Activated gamma-delta T cell (primary cell): ENCODE measurements around the gene NPC1L1.
"Not testable (repeated sequence)": the region's sequence is repeated elsewhere in the genome, so short reads cannot be mapped to it uniquely, and the experiment has no call there.

Source experiments
- DNase-seq: peaks from one replicate; lab custom pipeline; 2025; lab: John Stamatoyannopoulos, UW

NPC1L1 gene

DNA sequence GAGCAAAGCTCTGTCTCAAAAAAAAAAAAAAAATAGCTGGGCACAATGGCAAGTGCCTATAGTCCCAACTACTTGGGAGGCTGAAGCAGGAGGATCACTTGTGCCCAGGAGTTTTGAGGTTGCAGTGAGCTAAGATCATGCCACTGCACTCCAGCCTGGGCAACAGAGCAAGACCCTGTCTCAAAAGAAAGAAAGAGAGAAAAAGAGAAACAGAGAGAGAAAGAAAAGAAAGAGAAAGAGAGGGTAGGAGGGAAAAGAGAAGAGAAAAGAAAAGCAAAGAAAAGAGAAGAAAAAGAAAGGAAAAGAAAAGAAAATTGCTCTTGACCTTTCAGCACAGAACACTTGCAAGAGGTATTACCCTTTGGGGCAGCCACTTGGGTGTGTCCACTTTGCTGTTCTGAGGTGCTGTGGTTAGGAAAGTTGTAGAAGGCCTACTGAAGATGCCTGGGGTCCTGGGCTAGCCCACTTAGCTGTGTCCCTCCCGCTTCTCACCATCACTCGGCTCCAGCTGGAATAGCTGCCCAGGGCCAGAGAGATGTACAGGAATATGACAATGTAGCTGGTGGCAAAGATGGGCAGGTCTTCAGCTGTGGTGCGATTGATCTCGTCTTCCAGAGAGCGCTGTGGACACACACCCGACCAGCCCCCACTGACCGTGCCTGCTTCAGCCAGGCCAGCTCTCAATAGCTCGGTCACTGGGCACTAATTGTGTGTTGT is 5.6 kb downstream of the NPC1L1 start:
- DNase-seq: no peak

DNA sequence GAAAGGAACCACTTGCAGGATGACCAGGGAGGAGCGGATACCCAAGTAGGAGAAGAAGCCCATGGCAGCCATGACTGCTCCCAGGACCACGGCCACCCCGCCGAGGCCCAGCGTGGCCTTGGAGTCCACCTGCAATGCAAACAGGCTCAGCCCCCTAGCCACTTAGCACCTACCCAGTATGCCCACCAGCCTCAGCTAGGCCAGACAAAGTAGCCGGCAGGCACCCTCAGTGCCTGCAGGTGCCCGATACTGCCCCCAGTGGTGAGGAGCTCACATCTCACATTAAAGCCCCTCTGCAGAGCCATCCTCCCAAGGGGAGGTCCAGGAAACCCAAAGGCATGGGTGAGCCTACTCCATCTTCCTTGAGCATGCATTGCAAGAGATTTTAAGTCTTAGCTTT is 6.6 kb downstream of the NPC1L1 start:
- no peak for DNase-seq

GRCh38 chr7:44534087-44534486 is 7.0 kb downstream of the NPC1L1 start:
- no peak for DNase-seq

DNA sequence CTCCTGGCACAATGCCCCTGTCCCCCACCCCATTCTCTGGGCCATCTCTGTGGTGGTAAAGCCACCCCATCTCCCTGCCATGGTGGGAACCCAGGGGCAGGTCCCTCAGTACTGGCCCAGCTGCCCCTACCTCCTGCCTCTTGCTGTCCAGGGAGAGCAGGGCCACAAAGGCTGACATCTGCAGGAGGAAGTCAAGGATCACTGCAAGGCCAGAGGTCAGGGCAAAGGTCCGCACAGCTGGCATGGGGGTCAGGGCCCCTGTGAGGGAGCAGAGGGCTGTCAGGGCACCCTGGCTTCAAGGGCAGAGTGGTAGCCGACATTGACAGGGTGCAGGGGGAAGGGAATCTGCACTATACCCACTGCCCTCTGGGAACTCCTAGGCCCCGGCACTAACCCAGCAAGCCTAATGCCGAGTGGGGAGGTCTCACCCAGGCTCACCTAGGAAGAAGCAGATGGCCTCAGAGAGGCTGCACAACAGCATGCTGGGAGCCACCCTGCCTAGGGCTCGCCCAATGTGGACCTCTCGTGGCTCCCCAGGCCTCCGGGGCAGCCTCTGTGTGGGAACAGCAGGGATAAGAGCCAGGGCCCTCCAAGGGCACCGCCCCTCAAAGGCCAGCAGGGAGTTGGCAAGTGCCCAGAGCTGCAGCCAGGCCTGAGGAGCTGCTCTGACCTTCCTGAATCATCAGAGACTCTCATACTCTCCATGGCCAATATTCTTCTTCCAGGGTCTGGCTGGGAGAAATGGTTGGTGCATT is 7.7 kb downstream of the NPC1L1 start:
- no peak for DNase-seq

GRCh38 chr7:44531421-44532380 is 9.4 kb downstream of the NPC1L1 start:
- no peak for DNase-seq

DNA sequence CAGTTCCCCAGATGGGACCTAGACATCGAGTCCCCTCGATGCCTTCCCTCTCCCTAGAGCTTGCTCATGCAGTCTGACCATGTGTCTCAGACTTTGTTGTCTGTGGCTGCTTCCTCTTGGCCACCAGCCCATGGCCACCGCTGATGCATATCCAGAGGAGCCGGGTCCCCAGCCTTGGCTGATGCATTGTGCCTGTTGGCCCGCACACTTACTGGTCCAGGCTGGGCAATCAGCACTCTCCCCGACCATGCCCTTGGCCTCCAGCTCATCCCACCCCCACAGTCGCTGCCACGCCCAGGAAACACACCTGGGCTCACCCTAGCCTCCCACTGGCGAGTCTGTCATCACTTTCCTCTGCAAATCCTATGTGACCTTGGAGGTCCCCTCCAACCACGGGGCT is 10.1 kb downstream of the NPC1L1 start:
- DNase-seq: no peak

DNA sequence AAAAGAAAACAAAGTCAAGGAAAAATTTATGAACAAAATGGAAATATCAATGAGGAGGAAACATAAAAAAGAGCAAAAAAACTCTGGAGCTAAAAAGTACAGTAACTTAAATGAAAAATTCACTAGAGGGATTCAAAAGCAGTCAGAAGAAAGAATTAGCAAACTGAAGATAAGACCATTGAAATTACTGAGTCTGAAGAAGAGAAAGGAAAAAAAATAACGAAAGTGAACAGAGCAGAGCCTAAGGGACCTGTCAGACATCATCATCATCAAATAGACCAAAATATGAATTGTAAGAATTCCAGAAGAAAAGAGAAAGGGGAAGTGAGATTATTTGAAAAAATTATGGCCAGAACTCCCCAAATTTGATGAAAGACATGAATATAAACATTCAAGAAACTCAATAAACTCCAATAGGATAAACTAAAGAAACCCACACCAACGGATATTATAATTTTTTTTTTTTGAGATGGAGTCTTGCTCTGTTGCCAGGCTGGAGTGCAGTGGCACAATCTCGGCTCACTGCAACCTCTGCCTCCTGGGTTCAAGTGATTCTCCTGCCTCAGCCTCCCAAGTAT is 16.2 kb downstream of the NPC1L1 start:
- no peak for DNase-seq

DNA sequence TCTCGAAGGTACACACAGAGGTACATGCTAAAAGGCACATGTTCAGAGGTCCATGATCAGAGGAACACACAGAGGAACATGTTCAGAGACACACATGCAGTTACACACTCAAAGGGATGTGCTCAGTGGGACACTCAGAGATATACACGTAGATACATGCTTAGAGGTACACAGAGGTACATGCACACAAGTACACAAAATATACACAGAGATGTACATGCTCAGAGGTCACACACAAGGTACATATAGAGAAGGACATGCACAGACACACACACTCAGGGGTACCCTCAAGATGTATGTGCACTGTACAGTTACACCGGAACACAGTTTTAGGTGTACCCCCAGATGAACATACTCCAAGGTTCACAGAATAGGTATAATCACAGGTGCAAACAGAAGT is 18.8 kb downstream of the NPC1L1 start:
- DNase-seq: no peak

DNA sequence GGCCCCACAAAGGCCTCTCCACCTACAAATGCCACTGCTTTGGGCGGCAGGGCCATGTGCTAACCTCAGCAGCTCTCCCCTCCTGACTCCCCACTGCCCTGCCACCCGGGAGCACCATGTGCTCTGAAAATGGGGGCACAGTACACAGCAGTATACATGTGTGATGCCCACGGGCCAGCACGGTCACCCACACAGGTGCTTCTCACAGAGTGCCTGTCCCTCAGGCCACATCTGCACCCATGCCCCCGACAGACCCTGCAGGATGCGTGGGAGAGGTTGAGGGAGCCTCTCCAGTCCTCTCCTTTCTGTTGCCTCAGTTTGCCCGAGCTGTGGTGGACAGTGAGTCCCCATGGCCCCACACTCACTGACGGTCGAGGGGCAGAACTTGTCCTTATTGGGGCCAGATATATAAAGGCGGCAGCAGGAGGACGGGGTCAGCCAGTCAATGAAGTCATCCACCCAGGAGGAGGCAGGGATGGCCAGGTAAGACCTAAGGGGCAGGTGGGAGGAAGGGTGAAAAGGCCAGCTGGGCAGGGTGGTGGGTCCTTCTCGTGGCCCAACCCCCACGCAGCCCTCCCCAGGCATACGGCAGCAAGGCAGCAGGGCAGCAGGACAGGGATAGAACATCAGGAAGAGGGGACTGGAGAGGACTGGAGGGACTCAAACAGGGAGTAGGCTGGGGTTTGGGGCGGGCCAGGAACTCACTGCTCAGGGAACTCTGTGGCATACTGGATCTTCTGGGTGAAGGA is 19.6 kb downstream of the NPC1L1 start:
- no peak for DNase-seq

DNA sequence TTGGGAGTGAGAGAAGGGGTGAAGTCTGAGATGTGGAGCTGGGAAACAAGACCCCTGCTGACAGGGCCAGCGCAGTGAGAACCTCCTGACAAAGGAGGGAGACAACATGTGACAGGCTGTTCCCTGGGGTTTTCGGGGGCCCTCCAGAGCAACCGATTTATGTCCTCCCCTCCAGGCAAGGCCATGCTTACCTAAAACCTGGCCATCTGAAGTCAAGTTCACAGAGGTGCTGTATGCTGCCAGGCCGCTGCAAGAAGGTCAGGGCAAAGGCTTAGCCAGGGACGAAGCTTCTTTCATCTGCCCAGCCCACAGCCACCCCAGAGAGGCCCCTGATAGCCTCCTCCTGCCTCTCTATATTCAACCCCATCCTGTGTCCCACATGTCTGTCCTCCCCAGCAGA is 20.6 kb downstream of the NPC1L1 start:
- no peak for DNase-seq

DNA sequence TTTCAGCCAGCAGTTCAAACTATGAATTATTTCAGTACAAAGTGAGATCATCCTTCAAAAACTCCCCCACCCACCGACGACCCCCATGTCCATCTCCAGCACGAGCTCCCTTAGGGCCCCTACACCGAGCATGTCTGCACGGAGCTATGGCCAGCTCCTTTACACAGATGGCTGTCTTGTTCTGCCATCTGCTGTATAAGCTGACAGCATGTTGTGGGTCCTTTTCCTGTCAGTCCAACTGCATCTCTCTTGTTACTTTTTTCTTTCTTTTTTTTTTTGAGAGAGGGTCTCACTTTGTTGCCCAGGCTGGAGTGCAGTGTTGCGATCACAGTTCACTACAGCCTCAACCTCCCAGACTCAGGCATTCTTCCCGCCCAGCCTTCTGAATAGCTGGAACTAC is 21.6 kb downstream of the NPC1L1 start:
- no peak for DNase-seq

DNA sequence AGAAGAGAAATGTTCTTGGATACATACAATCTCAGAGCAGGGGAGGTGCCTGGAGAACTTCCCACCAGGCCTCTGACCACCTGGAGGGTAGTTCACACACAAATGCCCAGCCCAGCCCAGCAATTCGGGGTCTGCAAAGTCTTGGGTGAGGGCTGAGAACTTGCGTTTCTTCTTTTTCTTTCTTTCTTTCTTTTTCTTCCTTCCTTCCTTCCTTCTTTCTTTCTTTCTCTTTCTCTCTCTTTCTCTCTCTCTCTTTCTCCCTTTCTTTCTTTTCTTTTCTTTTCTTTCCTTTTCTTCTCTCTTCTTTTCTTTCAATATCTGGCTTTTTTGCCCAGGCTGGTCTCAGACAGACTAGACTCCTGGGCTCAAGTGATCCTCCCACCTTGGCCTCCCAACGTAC is 22.4 kb downstream of the NPC1L1 start:
- no peak for DNase-seq

GRCh38 chr7:44517175-44517574 is 24.0 kb downstream of the NPC1L1 start:
- no peak for DNase-seq

DNA sequence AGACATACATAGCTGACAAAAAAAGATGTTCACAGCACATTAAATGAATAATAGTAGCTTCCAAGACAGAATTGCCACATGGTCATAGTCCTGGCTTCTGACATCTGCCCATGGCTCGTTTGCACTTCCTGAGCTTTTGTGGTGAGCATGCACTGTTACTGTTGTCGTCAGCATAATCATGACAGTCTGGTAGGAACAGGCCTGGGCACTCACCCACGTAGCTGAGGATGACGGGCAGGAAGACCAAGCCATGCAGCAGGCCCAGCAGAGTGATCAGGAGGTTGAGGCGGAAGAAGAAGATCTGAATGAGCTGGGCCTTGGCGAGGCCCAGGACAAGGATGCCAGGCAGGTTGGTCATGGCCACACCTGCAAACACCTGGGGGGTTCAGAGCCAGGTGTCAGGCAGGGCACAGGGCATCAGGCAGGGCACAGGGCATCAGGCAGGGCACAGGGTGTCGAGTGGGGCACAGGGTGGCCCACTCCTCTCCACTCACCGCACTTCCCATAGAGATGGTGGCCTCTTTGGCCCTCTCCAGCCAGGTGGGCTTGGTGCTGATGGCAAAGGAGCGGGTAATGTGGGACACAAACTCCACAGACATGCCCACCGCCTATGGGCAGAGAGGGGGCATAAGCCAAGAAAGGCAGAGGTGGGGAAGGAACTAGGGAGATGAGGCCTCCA is 25.4 kb downstream of the NPC1L1 start:
- no peak for DNase-seq

GRCh38 chr7:44512736-44513135 is 28.4 kb downstream of the NPC1L1 start:
- no peak for DNase-seq

DNA sequence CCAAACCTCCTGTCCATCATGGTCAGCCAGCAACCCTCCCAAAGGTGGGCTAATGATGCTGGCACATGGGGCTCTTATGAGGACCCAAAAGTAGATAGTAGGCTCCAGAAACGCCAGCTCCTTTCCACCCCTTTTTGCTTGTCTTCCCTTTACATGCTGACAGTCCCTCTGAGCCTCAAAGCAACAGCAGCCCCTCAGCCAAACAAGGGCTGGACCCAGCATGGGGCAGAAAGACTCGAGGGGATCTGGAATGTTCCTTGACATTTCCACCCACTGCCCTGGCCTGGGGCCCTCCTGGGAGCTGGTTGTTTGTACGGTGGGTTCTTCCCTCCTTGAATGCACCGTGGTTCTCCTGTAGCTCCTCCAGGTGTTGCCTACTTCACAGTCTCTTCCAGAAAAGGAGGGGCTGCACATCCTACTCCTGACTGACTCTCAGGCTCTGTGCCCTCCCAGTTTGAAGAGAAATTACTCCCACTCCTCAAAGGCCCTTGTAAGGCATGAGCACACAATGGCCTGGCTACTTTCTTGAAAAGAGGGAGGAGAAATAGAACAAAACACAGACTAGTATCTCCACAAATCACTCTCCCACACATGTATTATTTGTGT is 29.2 kb downstream of the NPC1L1 start:
- no peak for DNase-seq

DNA sequence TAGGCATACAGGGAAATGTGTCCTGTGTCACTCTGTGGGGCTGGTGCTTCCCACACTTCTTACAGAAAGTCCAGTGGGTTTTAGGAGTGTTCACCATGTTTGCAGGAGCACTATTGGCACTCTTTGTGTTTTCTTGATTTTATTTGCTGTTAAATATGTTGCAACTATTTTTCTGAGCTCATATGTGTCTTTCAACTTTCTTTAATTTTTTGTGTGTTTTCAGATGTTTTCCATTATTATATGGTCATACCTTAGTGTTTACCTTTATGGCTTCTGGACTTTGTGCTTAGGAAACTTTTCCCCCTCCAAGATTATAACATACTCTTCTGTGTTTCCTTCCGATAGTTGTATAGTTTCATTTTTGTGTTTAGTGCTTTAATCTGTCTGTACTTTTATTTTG is 29.9 kb downstream of the NPC1L1 start:
- no peak for DNase-seq

DNA sequence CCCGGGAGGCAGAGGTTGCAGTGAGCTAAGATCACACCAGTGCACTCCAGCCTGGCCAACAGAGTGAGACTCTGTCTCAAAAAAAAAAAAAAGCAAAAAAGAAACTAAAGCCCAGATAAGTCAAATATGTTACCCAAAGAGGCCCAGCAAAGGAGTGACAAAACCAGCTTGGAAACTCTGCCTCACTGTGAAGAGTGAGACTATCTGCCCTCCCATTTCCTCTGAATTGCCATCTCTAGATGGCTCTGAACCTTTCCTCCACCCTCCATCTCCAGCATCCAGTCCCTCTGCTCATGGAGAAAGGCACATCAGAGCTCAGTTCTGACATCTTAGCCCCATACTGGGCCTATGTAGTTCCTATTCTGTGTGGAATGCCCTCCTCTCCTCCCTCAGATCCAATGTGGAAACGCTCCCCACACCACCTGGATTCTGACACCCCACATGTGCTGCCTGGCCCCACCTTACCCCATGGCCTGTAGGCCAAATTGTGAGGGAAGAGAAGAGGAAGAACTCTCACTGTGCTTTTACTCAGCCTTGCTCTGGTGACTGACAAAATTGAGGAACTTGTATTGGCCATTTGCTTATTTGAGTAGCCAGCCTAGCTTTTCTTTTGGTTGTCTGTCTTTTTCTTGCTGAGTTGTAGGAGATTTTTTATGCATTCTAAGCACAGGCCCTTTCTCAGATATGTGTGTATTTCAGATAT is 32.7 kb downstream of the NPC1L1 start:
- no peak for DNase-seq

DNA sequence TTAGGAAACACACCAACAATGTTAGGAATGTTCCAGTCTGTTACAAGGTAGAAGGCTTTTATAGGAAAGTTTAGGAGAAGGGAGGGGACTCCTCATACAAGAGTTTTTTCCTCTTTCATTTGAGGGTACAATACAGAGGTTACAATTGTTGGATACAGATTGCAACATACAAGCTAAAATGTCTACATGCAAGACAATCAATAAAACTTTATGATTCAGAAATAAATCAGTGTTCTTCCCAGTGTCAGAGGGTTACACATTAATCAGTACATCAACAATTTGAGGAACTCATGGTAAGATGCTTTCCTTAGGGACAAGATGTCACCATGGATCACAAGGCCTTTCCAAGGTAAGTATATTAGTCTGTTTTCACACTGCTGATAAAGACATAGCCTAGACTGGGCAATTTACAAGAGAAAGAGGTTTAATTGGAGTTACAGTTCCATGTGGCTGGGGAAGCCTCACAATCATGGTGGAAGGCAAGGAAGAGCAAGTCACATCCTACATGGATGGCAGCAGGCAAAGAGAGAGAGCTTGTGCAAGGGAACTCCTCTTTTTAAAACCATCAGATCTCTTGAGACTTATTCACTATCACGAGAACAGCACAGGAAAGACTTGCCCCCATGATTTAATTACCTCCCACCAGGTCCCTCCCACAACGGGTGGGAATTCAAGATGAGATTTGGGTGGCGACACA is 34.4 kb downstream of the NPC1L1 start:
- not testable (repeated sequence) for DNase-seq
